Testis (tissue), 3 donors: ENCODE results near the gene GATAD2B. TPM values are rescaled to one million over a fixed set of nuclear protein-coding genes. Genes with fewer than 3 reads are reported as not detected.
A peak's percentile ranks its signal among the peaks of the same experiment; 100 is the strongest.

Source experiments
- DNase-seq: peaks from one replicate; pipeline ENCODE4 v3.0.0-alpha.2; 2019
- H3K27ac ChIP-seq, 2 donors: fragments of 200-600 bp; sonication (generic); one replicate each; pipeline ENCODE4 v1.5.1; 2019
- H3K27me3 ChIP-seq: fragments of 200-600 bp; sonication (generic); one replicate; pipeline ENCODE4 v1.5.1; 2019
- H3K36me3 ChIP-seq: fragments of 200-600 bp; sonication (generic); one replicate; pipeline ENCODE4 v1.5.1; 2017; ENCODE audit warnings: low read depth; ENCODE audit errors: missing control alignments
- H3K4me1 ChIP-seq: fragments of 200-600 bp; sonication (generic); one replicate; pipeline ENCODE4 v1.5.1; 2019
- H3K4me3 ChIP-seq, 2 donors: fragments of 200-600 bp; sonication (generic); one replicate each; pipeline ENCODE4 v1.5.1; 2017 to 2019
- H3K9me3 ChIP-seq: fragments of 200-600 bp; sonication (generic); one replicate; pipeline ENCODE4 v1.5.1; 2017
- CTCF ChIP-seq, 3 experiments: fragments of 450-650 bp in 2 of 3; fragments of 200-600 bp in 1 of 3; sonication (generic) in 1 of 3; IDR thresholded peaks; one replicate each; pipeline ENCODE4 v1.5.1; 2016 to 2019; ENCODE audit warnings: antibody characterized with exemption in 3 of 3, mild to moderate bottlenecking in 2 of 3, moderate library complexity in 1 of 3
- POLR2A ChIP-seq: fragments of 450-650 bp; IDR thresholded peaks from one replicate; pipeline ENCODE4 v1.6.1; 2017; ENCODE audit warnings: antibody characterized with exemption, mild to moderate bottlenecking, moderate library complexity
- WGBS, 2 donors: methylation state at CpG; one replicate each; pipeline ENCODE4 v1.1.5; 2018; 5-methylcytosine and 5-hydroxymethylcytosine counted together
- intact Hi-C: fragments of 100-400 bp; cut with DNase I; formaldehyde crosslinking; loops from one replicate; pipeline ENCODE4 v1.15.1; 2023; ENCODE audit warnings: low total_unique reads
- microRNA-seq, 2 donors: library from miRNA; unstranded; fragments of <30 nt; microRNA quantifications; one replicate each; pipeline ENCODE4, GENCODE V29; 2016; ENCODE audit warnings: borderline number of aligned reads in 2 of 2, borderline replicate concordance in 1 of 2
- polyA plus RNA-seq: library from polyadenylated mRNA; stranded (reverse); fragments of 350-450 nt; fragmentation: Illumina TruSeq; extraction: RNeasy Lipid Tissue Mini Kit (QIAGEN cat#74804); gene quantifications from one replicate; pipeline ENCODE4 v1.2.3, GENCODE V29; 2014; ENCODE audit warnings: low read depth, low replicate concordance; ENCODE audit not compliant: insufficient read depth
- small RNA-seq, 2 donors: library from RNA; depleted of rRNA; stranded (forward); fragments of <200 nt; gene quantifications; one replicate each; pipeline ENCODE3, GENCODE V24; 2016
- total RNA-seq, 2 donors: library from RNA; depleted of rRNA; stranded (reverse); fragments of >200 nt; gene quantifications; one replicate each; pipeline ENCODE4 v1.2.3, GENCODE V29; 2016

Gene GATAD2B
- total and polyA plus RNA-seq, 3 donors from 2014 or later, result 26.5 to 37.4 (median 32.1) TPM

DNA sequence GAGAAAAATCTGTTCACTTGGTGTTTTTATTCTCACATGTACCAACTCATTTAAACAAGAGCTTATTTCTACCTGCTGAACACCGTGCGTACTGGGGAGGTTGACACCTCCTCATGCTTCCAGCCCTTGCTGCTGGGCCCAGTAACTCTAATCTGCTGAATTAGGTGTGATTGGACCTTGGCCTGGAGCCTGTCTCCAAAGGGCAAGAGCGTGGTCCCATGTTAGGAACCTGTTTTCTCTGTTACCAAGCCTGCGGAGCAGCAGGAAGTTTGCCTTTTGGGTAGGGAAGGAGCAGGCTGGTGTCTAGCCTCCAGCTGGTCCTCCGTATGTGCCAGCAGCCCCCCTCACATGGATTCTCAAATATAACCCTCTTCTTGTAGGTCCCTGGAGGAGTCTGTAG is 158.5 kb downstream of the GATAD2B start:
- DNase-seq, result no peak
- H3K4me3 ChIP-seq, result no peak overlapping the region
- no peaks in the 10 kb centered on the region for H3K36me3 ChIP-seq
- H3K27me3 ChIP-seq, result no peaks in the 10 kb centered on the region
- H3K27ac ChIP-seq, result peak overlapping the region in 1 of 2 donors; percentile 64
- WGBS, 2 donors, result 75 to 82% methylated on average over 5 of the region's 5 CpGs
- no peak for TF ChIP-seq CTCF (IDR thresholded peaks at IDR 0.05)
- TF ChIP-seq POLR2A, result no peak
- H3K9me3 ChIP-seq, result no peaks in the 10 kb centered on the region
- H3K4me1 ChIP-seq, result peaks cover 15% of the 10 kb centered on the region
- intact Hi-C loops, result no loop called here

GRCh38 chr1:153763365-153764225 is 159.2 kb downstream of the GATAD2B start:
- H3K9me3 ChIP-seq, result no peaks in the 10 kb centered on the region
- peaks cover 15% of the 10 kb centered on the region for H3K4me1 ChIP-seq
- peak; percentile 67 for DNase-seq
- intact Hi-C loops, result no loop called here
- H3K36me3 ChIP-seq, result no peaks in the 10 kb centered on the region
- WGBS, 2 donors, result 55 to 66% methylated on average over 6 to 7 of the region's 7 CpGs
- TF ChIP-seq POLR2A (no peak), CTCF (IDR thresholded peaks at IDR 0.05) (no peak)
- no peaks in the 10 kb centered on the region for H3K27me3 ChIP-seq
- H3K4me3 ChIP-seq, result no peak overlapping the region
- H3K27ac ChIP-seq, result peak overlapping the region in 1 of 2 donors; percentile 64

DNA sequence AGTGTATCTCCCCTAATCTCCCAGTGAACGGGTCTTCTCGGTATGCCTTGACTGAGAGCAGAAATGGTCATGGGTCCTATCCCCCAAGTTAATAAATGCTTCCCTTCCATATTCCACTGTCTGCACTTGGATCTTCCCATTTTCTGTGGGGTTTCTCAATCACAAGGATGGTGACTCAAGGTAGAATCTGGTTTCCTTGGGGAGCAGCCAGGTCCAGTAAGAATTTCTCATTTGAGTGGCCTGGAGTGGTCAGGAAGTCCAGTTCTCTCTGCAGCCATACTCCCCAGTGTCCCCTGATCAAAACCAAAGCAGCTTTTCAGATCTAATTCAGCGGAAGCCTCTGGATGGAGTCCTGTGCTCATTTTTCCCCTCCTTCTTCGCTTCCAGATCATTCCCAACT is 162.3 kb downstream of the GATAD2B start:
- Histone ChIP-seq H3K27ac (no peak overlapping the region), H3K4me3 (no peak overlapping the region), H3K27me3 (no peaks in the 10 kb centered on the region), H3K4me1 (peaks cover 15% of the 10 kb centered on the region), H3K36me3 (no peaks in the 10 kb centered on the region), H3K9me3 (no peaks in the 10 kb centered on the region)
- DNase-seq, result no peak
- TF ChIP-seq POLR2A, result no peak
- TF ChIP-seq CTCF (IDR thresholded peaks at IDR 0.05), result no peak
- 89 to 98% methylated on average over 3 to 4 of the region's 4 CpGs for WGBS, 2 donors
- intact Hi-C loops, result no loop called here

Small RNA genes within 50 kb of the gene (microRNA-seq; reads per million reads assigned to microRNA genes)
- gene MIR6737, result 0.70 to 2.1 reads per million in 2 donors

Small RNA genes within 50 kb of the gene (small RNA-seq; reads per million reads assigned to genes)
- gene AL831737.1, result 0 reads per million in 2 donors
- gene MIR6737, result 0 reads per million in 2 donors
- gene RF00019, result 0 reads per million in 2 donors

Other genes starting within 250 kb of the GATAD2B start
- 1 to 10 TPM; 2.5 to 4.3 TPM for gene NPR1, start 244.3 kb downstream of the GATAD2B start, total RNA-seq
- 10.7 TPM for gene NPR1, start 244.3 kb downstream of the GATAD2B start, polyA plus RNA-seq
- gene INTS3, start 194.9 kb downstream of the GATAD2B start, total RNA-seq, result 100 to 1,000 TPM; 113 to 121 TPM
- gene INTS3, start 194.9 kb downstream of the GATAD2B start, polyA plus RNA-seq, result 66.1 TPM
- gene SLC27A3, start 147.6 kb downstream of the GATAD2B start, total RNA-seq, result 10 to 100 TPM; 38.5 to 54.9 TPM
- 83.3 TPM for gene SLC27A3, start 147.6 kb downstream of the GATAD2B start, polyA plus RNA-seq
- gene DENND4B, start 23.7 kb upstream of the GATAD2B start, total RNA-seq, result 10 to 100 TPM; 54.5 to 59.0 TPM
- gene DENND4B, start 23.7 kb upstream of the GATAD2B start, polyA plus RNA-seq, result 25.4 TPM
- gene CRTC2, start 35.6 kb upstream of the GATAD2B start, total RNA-seq, result 10 to 100 TPM; 32.0 to 49.7 TPM
- gene CRTC2, start 35.6 kb upstream of the GATAD2B start, polyA plus RNA-seq, result 49.1 TPM
- 10 to 100 TPM; 46.5 to 62.5 TPM for gene SLC39A1, start 40.6 kb upstream of the GATAD2B start, total RNA-seq
- gene SLC39A1, start 40.6 kb upstream of the GATAD2B start, polyA plus RNA-seq, result 54.5 TPM
- gene CREB3L4, start 44.9 kb upstream of the GATAD2B start, total RNA-seq, result 10 to 100 TPM; 22.2 to 24.6 TPM
- 15.6 TPM for gene CREB3L4, start 44.9 kb upstream of the GATAD2B start, polyA plus RNA-seq
- gene JTB, start 54.7 kb upstream of the GATAD2B start, total RNA-seq, result 100 to 1,000 TPM; 159 to 212 TPM
- gene JTB, start 54.7 kb upstream of the GATAD2B start, polyA plus RNA-seq, result 78.6 TPM
- 10 to 100 TPM; 37.6 to 45.2 TPM for gene RAB13, start 63.4 kb upstream of the GATAD2B start, total RNA-seq
- 82.8 TPM for gene RAB13, start 63.4 kb upstream of the GATAD2B start, polyA plus RNA-seq
- 1,000 to 10,000 TPM in 1 of 2 donors, 100 to 1,000 TPM in 1; 779 to 1,544 TPM for gene RPS27, start 67.8 kb upstream of the GATAD2B start, total RNA-seq
- 3,589 TPM for gene RPS27, start 67.8 kb upstream of the GATAD2B start, polyA plus RNA-seq
- 10 to 100 TPM; 23.0 to 24.4 TPM for gene NUP210L, start 232.1 kb upstream of the GATAD2B start, total RNA-seq
- 77.2 TPM for gene NUP210L, start 232.1 kb upstream of the GATAD2B start, polyA plus RNA-seq